HepG2 (cell line): ENCODE results near the gene MAGEA4. TPM values are rescaled to one million over a fixed set of nuclear protein-coding genes. Genes with fewer than 3 reads are reported as not detected.

Experiments used
- ATAC-seq: fragments of 200-7000 bp; cut with Tn5 transposase; 3 replicates; pipeline ENCODE4 v1.9.1; 2020; ENCODE audit warnings: mild to moderate bottlenecking, moderate library complexity
- BruUV-seq: library from RNA; stranded (reverse); fragments of 400-500 nt; replicated peaks from 2 replicates; lab custom pipeline; 2021; lab: Mats Ljungman, UMichigan
- CTCF ChIA-PET: fragments of 300-600 bp; formaldehyde crosslinking; extraction: SDS; loops from one replicate; lab custom pipeline; 2021; ENCODE audit warnings: low total read pairs, inconsistent platforms, low intra/inter-chr PET ratio; lab: Yijun Ruan, JAX
- POLR2A ChIA-PET: fragments of 350-600 bp; sonication (Branson Sonifier 250); formaldehyde crosslinking; loops from one replicate; lab custom pipeline; 2020; ENCODE audit warnings: antibody characterized with exemption, inconsistent platforms; lab: Yijun Ruan, JAX
- DNase-seq: peaks from one replicate; pipeline ENCODE4 v3.0.0-alpha.2; 2015; ENCODE audit warnings: low spot score
- FAIRE-seq: peaks from 3 replicates; lab custom pipeline; 2011; peaks lifted over from hg19 to GRCh38; lab: Jason Lieb, UNC
- H2AFZ ChIP-seq: one replicate; pipeline ENCODE4 v1.6.1; 2011; ENCODE audit warnings: low read length, inconsistent platforms
- H3K27ac ChIP-seq: fragments of 300-600 bp; 3 replicates; pipeline ENCODE4 v1.8.0; 2011; ENCODE audit warnings: mixed run types, mild to moderate bottlenecking, mixed read lengths, low read length, inconsistent platforms; ENCODE audit not compliant: insufficient read depth; ENCODE audit errors: extremely low read length
- H3K27me3 ChIP-seq, 2 experiments: fragments of 200-600 bp in 1 of 2; 2 replicates in 1 of 2; 3 replicates in 1 of 2; pipeline versions ENCODE4 v1.6.0 to v1.8.0; 2011; ENCODE audit warnings: low read length in 2 of 2, mild to moderate bottlenecking in 2 of 2, moderate library complexity in 2 of 2, inconsistent platforms in 1 of 2; ENCODE audit not compliant: insufficient read depth in 2 of 2, control insufficient read depth in 1 of 2
- H3K36me3 ChIP-seq, 2 experiments: fragments of 200-600 bp in 1 of 2; replicated peaks in 1 of 2; 2 replicates in 1 of 2; 3 replicates in 1 of 2; pipeline versions ENCODE4 v1.5.1 to v1.8.0; 2011; ENCODE audit warnings: low read length in 2 of 2, inconsistent platforms in 1 of 2; ENCODE audit not compliant: insufficient read depth in 2 of 2, control insufficient read depth in 1 of 2
- H3K4me1 ChIP-seq: 2 replicates; pipeline ENCODE4 v1.5.1; 2012; ENCODE audit warnings: low read length, inconsistent platforms; ENCODE audit not compliant: insufficient read depth
- H3K4me2 ChIP-seq: 2 replicates; pipeline ENCODE4 v1.6.0; 2011; ENCODE audit warnings: low read depth, low read length, inconsistent platforms
- H3K4me3 ChIP-seq, 3 experiments: fragments of 200-600 bp in 1 of 3; sonication (generic), shearing (Covaris generic) in 1 of 3; replicated peaks in 1 of 3; 2 replicates each; pipeline ENCODE4 v1.5.1; 2011 to 2016; ENCODE audit warnings: low read length in 3 of 3, inconsistent platforms in 2 of 3, low read depth in 2 of 3, mild to moderate bottlenecking in 2 of 3, control low read depth in 1 of 3, mixed read lengths in 1 of 3; ENCODE audit not compliant: insufficient read depth in 1 of 3
- H3K79me2 ChIP-seq: one replicate; pipeline ENCODE4 v1.6.1; 2011; ENCODE audit warnings: low read length, inconsistent platforms; ENCODE audit not compliant: insufficient read depth
- H3K9ac ChIP-seq: 2 replicates; pipeline ENCODE4 v1.6.0; 2011; ENCODE audit warnings: mild to moderate bottlenecking, low read depth, low read length, inconsistent platforms; ENCODE audit not compliant: insufficient read depth
- H3K9me3 ChIP-seq: 2 replicates; pipeline ENCODE4 v1.5.1; 2012; ENCODE audit warnings: mild to moderate bottlenecking, low read length
- H4K20me1 ChIP-seq: 2 replicates; pipeline ENCODE4 v1.6.0; 2011; ENCODE audit warnings: inconsistent platforms, mild to moderate bottlenecking, low read length, moderate library complexity; ENCODE audit not compliant: insufficient read depth
- CCDC6 ChIP-seq: sonication (generic); formaldehyde crosslinking; IDR thresholded peaks from 2 replicates; pipeline ENCODE4 v1.8.1; 2022; ENCODE audit warnings: mild to moderate bottlenecking, missing genetic modification reagents, moderate library complexity
- GABPB1 ChIP-seq: IDR thresholded peaks from 2 replicates; pipeline ENCODE4 v1.6.1; 2016; ENCODE audit warnings: mild to moderate bottlenecking, missing genetic modification reagents, moderate library complexity, missing compliant biosample characterization
- NR3C1 ChIP-seq: sonication (generic); formaldehyde crosslinking; IDR thresholded peaks from 2 replicates; pipeline ENCODE4 v1.4.0; 2020; ENCODE audit warnings: missing genetic modification reagents
- SP1 ChIP-seq, 2 experiments: fragments of 450-650 bp in 1 of 2; sonication (generic) in 1 of 2; formaldehyde crosslinking in 1 of 2; IDR thresholded peaks; 2 replicates each; pipeline versions ENCODE4 v1.4.0 to v1.6.1; 2016 to 2020; ENCODE audit warnings: missing genetic modification reagents in 1 of 2
- ZNF496 ChIP-seq: sonication (generic); formaldehyde crosslinking; IDR thresholded peaks from 2 replicates; pipeline ENCODE4 v1.8.1; 2023; ENCODE audit warnings: mild to moderate bottlenecking, moderate library complexity, missing genetic modification reagents; ENCODE audit not compliant: insufficient replicate concordance
- WGBS: methylation state at CpG from one replicate; pipeline ENCODE4 v1.1.6; 2017; ENCODE audit warnings: low lambda C conversion rate; 5-methylcytosine and 5-hydroxymethylcytosine counted together
- in situ Hi-C: cut with HindIII; loops from 2 replicates; pipeline ENCODE4 v1.10.0; 2017; ENCODE audit warnings: low pct_unique_long_range_greater_than_20kb; ENCODE audit not compliant: extremely low pct_ligation_motif_present
- intact Hi-C: fragments of 100-400 bp; cut with micrococcal nuclease; formaldehyde crosslinking; loops from one replicate; pipeline ENCODE4 v1.10.0; 2022; ENCODE audit not compliant: unreplicated experiment
- polyA plus RNA-seq, 8 experiments: library from polyadenylated mRNA; depleted of rRNA in 3 of 8; stranded (reverse) in 7 of 8; unstranded in 1 of 8; fragments of >200 nt; fragmentation: Illumina TruSeq in 4 of 8; extraction: Trizol in 4 of 8; gene quantifications; 2 replicates each; pipeline versions ENCODE4 v1.2.1 to v1.2.3, GENCODE V29; 2011 to 2016; ENCODE audit warnings: low read depth in 4 of 8, missing spikeins in 1 of 8, mixed read lengths in 1 of 8; ENCODE audit not compliant: insufficient read depth in 1 of 8
- total RNA-seq, 5 experiments: library from RNA; depleted of rRNA; stranded (reverse); fragments of >200 nt; fragmentation: Illumina TruSeq; extraction: Trizol; gene quantifications; 2 replicates each; pipeline ENCODE4 v1.2.3, GENCODE V29; 2016; ENCODE audit warnings: low read depth in 1 of 5
- TF ChIP-seq, protein P1 (sequence below): sonication (generic); formaldehyde crosslinking; IDR thresholded peaks from 2 replicates; pipeline ENCODE4 v1.4.0; 2020; ENCODE audit warnings: missing genetic modification reagents

The MAGEA4 gene
- total and polyA plus RNA-seq, 2 of the 13 experiments (the other 11 are each of a cell fraction or from before 2014, with no cell fraction given): not detected

DNA sequence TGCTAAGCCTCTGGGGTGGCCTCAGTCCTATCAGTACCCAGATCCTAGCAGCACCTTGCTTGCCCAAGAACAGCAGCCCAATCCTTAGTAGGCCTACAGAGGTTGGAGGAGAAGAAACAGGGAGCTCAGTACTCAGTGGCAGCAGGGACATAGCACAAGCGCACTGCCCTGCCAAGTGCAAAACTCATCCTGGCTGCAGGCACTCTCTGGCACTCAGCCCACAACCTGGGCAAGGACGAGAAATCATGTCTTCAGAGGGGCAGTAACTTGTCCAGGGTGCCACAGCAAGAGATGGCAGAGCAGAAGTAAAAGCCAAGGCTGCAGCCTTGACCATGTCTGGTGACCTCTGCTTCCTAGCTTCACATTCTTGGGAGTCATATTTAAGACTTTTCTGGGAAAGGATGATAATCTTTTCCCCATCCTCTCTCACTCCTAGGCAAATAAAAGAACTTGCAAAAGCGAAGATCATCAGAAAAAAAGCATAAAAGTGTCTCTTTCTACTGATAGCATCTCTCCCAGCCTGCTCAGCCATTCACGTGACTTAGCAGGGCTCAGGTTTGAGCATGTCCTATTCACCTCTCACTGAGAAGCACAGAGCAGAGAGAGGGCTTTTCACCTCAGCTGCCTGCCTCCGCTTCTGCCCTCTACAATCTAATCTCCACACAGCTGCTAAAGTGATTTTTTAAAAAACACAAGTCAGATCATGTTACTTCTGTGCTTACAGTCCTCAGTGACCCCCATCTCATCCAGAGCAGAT, 37.2 kb upstream of the MAGEA4 start:
- no peaks in the 10 kb centered on the region for H3K36me3 ChIP-seq
- ATAC-seq: no peak
- H2AFZ ChIP-seq: no peak overlapping the region
- H4K20me1 ChIP-seq: no peaks in the 10 kb centered on the region
- H3K4me2 ChIP-seq: no peak overlapping the region
- no peak overlapping the region for H3K9ac ChIP-seq
- H3K9me3 ChIP-seq: no peaks in the 10 kb centered on the region
- H3K4me3 ChIP-seq: no peak overlapping the region
- intact Hi-C loops (no loop called here), in situ Hi-C loops (no loop called here)
- 3% methylated on average over 3 of the region's 5 CpGs for WGBS
- no peaks in the 10 kb centered on the region for H3K27me3 ChIP-seq
- H3K79me2 ChIP-seq: no peaks in the 10 kb centered on the region
- CTCF ChIA-PET: no interaction called here
- TF ChIP-seq SP1 (IDR thresholded peaks at IDR 0.05) (no peak), SP1 (CRISPR knock-in tag; IDR thresholded peaks at IDR 0.05) (no peak), NR3C1 (CRISPR knock-in tag) (no peak), CCDC6 (CRISPR knock-in tag) (no peak), ZNF496 (CRISPR knock-in tag) (no peak), GABPB1 (CRISPR knock-in tag) (no peak)
- TF ChIP-seq, protein P1, sequence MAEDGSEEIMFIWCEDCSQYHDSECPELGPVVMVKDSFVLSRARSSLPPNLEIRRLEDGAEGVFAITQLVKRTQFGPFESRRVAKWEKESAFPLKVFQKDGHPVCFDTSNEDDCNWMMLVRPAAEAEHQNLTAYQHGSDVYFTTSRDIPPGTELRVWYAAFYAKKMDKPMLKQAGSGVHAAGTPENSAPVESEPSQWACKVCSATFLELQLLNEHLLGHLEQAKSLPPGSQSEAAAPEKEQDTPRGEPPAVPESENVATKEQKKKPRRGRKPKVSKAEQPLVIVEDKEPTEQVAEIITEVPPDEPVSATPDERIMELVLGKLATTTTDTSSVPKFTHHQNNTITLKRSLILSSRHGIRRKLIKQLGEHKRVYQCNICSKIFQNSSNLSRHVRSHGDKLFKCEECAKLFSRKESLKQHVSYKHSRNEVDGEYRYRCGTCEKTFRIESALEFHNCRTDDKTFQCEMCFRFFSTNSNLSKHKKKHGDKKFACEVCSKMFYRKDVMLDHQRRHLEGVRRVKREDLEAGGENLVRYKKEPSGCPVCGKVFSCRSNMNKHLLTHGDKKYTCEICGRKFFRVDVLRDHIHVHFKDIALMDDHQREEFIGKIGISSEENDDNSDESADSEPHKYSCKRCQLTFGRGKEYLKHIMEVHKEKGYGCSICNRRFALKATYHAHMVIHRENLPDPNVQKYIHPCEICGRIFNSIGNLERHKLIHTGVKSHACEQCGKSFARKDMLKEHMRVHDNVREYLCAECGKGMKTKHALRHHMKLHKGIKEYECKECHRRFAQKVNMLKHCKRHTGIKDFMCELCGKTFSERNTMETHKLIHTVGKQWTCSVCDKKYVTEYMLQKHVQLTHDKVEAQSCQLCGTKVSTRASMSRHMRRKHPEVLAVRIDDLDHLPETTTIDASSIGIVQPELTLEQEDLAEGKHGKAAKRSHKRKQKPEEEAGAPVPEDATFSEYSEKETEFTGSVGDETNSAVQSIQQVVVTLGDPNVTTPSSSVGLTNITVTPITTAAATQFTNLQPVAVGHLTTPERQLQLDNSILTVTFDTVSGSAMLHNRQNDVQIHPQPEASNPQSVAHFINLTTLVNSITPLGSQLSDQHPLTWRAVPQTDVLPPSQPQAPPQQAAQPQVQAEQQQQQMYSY (CRISPR knock-in tag): no peak
- FAIRE-seq: no peak
- no peaks in the 10 kb centered on the region for H3K4me1 ChIP-seq
- no peak overlapping the region for H3K27ac ChIP-seq
- POLR2A ChIA-PET: no interaction called here
- DNase-seq: no peak
- BruUV-seq: no TSS peak
